Endothelial cell of umbilical vein (primary cell): ENCODE results near the gene PHKA2. TPM values are rescaled to one million over a fixed set of nuclear protein-coding genes. Genes with fewer than 3 reads are reported as not detected.

Experiments used
- BruUV-seq: library from RNA; stranded (reverse); fragments of 400-500 nt; replicated peaks from 2 replicates; lab custom pipeline; 2021; lab: Mats Ljungman, UMichigan
- CTCF ChIA-PET: fragments of 300-600, 350-600 bp; sonication (Branson Sonifier 250); formaldehyde crosslinking; loops from one replicate; lab custom pipeline; 2021; ENCODE audit warnings: antibody characterized with exemption, inconsistent platforms; lab: Charles Lee
- POLR2A ChIA-PET: fragments of 300-600, 350-600 bp; sonication (Branson Sonifier 250); formaldehyde crosslinking; loops from one replicate; lab custom pipeline; 2021; ENCODE audit warnings: antibody characterized with exemption, inconsistent platforms; lab: Charles Lee
- DNase-seq: peaks from one replicate; pipeline ENCODE4 v3.0.0-alpha.2; 2011; ENCODE audit warnings: low read depth, low spot score
- FAIRE-seq: peaks from 2 replicates; lab custom pipeline; 2011; peaks lifted over from hg19 to GRCh38; lab: Jason Lieb, UNC
- H2AFZ ChIP-seq: 2 replicates; pipeline ENCODE4 v1.6.0; 2012; ENCODE audit warnings: low read depth, low read length, control low read depth, inconsistent platforms
- H3K27ac ChIP-seq: 2 replicates; pipeline ENCODE4 v1.5.1; 2011; ENCODE audit warnings: low read depth, mild to moderate bottlenecking, control low read depth, low read length, moderate library complexity; ENCODE audit not compliant: insufficient read depth
- H3K27me3 ChIP-seq, 2 experiments: 2 replicates each; pipeline versions ENCODE4 v1.6.0 to v1.6.1; 2011; ENCODE audit warnings: low read length in 2 of 2, mixed read lengths in 1 of 2; ENCODE audit not compliant: control insufficient read depth in 2 of 2, insufficient read depth in 2 of 2
- H3K36me3 ChIP-seq, 2 experiments: 2 replicates in 1 of 2; 3 replicates in 1 of 2; pipeline ENCODE4 v1.5.1; 2011; ENCODE audit warnings: low read length in 2 of 2, mild to moderate bottlenecking in 1 of 2, moderate library complexity in 1 of 2; ENCODE audit not compliant: control insufficient read depth in 2 of 2, insufficient read depth in 2 of 2; ENCODE audit errors: extremely low read depth in 1 of 2
- H3K4me1 ChIP-seq: 3 replicates; pipeline ENCODE4 v1.5.1; 2011; ENCODE audit warnings: mild to moderate bottlenecking, low read length; ENCODE audit not compliant: control insufficient read depth, insufficient read depth; ENCODE audit errors: extremely low read depth
- H3K4me2 ChIP-seq: 2 replicates; pipeline ENCODE4 v1.6.1; 2011; ENCODE audit warnings: low read length, control low read depth, mixed read lengths; ENCODE audit not compliant: insufficient read depth
- H3K4me3 ChIP-seq, 3 experiments: fragments of 200-600 bp in 1 of 3; sonication (generic), shearing (Covaris generic) in 1 of 3; replicated peaks in 1 of 3; 2 replicates each; pipeline ENCODE4 v1.5.1; 2011 to 2016; ENCODE audit warnings: control low read depth in 3 of 3, low read length in 3 of 3, mild to moderate bottlenecking in 2 of 3, inconsistent platforms in 1 of 3, low read depth in 1 of 3, moderate library complexity in 1 of 3; ENCODE audit not compliant: insufficient read depth in 1 of 3
- H3K79me2 ChIP-seq: 2 replicates; pipeline ENCODE4 v1.6.0; 2012; ENCODE audit warnings: low read length, inconsistent platforms; ENCODE audit not compliant: control insufficient read depth, insufficient read depth
- H3K9ac ChIP-seq: replicated peaks from 2 replicates; pipeline ENCODE3; 2011; ENCODE audit warnings: low read length, control low read depth; ENCODE audit not compliant: insufficient read depth; ENCODE audit errors: extremely low read depth
- H3K9me1 ChIP-seq: replicated peaks from 3 replicates; pipeline ENCODE4 v1.6.0; 2011; ENCODE audit warnings: mild to moderate bottlenecking, low read length; ENCODE audit not compliant: control insufficient read depth, insufficient read depth; ENCODE audit errors: extremely low read depth
- H3K9me3 ChIP-seq: replicated peaks from 2 replicates; pipeline ENCODE4 v1.5.1; 2012; ENCODE audit warnings: low read length, inconsistent platforms; ENCODE audit not compliant: control insufficient read depth, insufficient read depth
- H4K20me1 ChIP-seq: replicated peaks from 2 replicates; pipeline ENCODE3; 2011; ENCODE audit warnings: mild to moderate bottlenecking, low read length; ENCODE audit not compliant: control insufficient read depth, insufficient read depth; ENCODE audit errors: extremely low read depth
- CTCF ChIP-seq, 2 donors: IDR thresholded peaks; 1 replicate in 1 of 2; 2 replicates in 1 of 2; pipeline ENCODE4 v1.5.1; 2011; ENCODE audit warnings: low read length in 2 of 2, mild to moderate bottlenecking in 2 of 2, moderate library complexity in 2 of 2, control low read depth in 1 of 2, inconsistent platforms in 1 of 2, low read depth in 1 of 2; ENCODE audit not compliant: insufficient read depth in 1 of 2; ENCODE audit errors: extremely low read depth in 1 of 2
- EZH2 ChIP-seq: IDR thresholded peaks from 2 replicates; pipeline ENCODE4 v1.6.1; 2012; ENCODE audit warnings: borderline replicate concordance, low read depth, mild to moderate bottlenecking, moderate library complexity, low read length, inconsistent platforms; ENCODE audit not compliant: severe bottlenecking
- FOS ChIP-seq: IDR thresholded peaks from 2 replicates; pipeline ENCODE4 v1.6.1; 2011; ENCODE audit warnings: mild to moderate bottlenecking, low read length, moderate library complexity, borderline replicate concordance; ENCODE audit not compliant: insufficient read depth
- GATA2 ChIP-seq: IDR thresholded peaks from 2 replicates; pipeline ENCODE4 v1.7.0; 2011; ENCODE audit warnings: low read depth, mild to moderate bottlenecking, moderate library complexity, mixed read lengths, low read length; ENCODE audit not compliant: insufficient read length, insufficient read depth
- JUN ChIP-seq: IDR thresholded peaks from 2 replicates; pipeline ENCODE4 v1.6.1; 2011; ENCODE audit warnings: borderline replicate concordance, low read depth; ENCODE audit not compliant: insufficient read length, insufficient read depth
- MAX ChIP-seq: IDR thresholded peaks from 2 replicates; pipeline ENCODE4 v1.6.1; 2011; ENCODE audit not compliant: insufficient read depth, insufficient read length
- MYC ChIP-seq: IDR thresholded peaks from one replicate; pipeline ENCODE4 v1.6.1; 2011; ENCODE audit warnings: mild to moderate bottlenecking, low read depth, low read length
- POLR2A ChIP-seq: IDR thresholded peaks from 2 replicates; pipeline ENCODE4 v1.6.1; 2012; ENCODE audit warnings: low read depth, mild to moderate bottlenecking, control low read depth, low read length
- POLR2AphosphoS5 ChIP-seq: IDR thresholded peaks from 2 replicates; pipeline ENCODE4 v1.6.1; 2012; ENCODE audit warnings: low read depth, mild to moderate bottlenecking, control low read depth, low read length, moderate library complexity; ENCODE audit not compliant: insufficient read depth
- dilution Hi-C: fragments of 300-500 bp; cut with MboI; formaldehyde crosslinking; loops from one replicate; pipeline ENCODE4 v1.15.0; 2019; ENCODE audit warnings: low sequenced_read_pairs; ENCODE audit not compliant: extremely low pct_ligation_motif_present
- intact Hi-C: fragments of 100-400 bp; cut with micrococcal nuclease; formaldehyde crosslinking; loops from one replicate; pipeline ENCODE4 v1.10.0; 2022
- polyA plus RNA-seq, 4 experiments: library from polyadenylated mRNA; depleted of rRNA in 3 of 4; stranded (reverse) in 3 of 4; unstranded in 1 of 4; fragments of >200 nt; gene quantifications; 2 replicates each; pipeline versions ENCODE4 v1.2.1 to v1.2.3, GENCODE V29; 2011 to 2012; ENCODE audit warnings: missing spikeins in 1 of 4
- total RNA-seq: library from RNA; stranded (reverse); gene quantifications from 2 replicates; pipeline ENCODE4 v1.2.3, GENCODE V29; 2021

PHKA2 gene
- total and polyA plus RNA-seq, 2 donors (not counting 3 experiments of a cell fraction or from before 2014, with no cell fraction given) = 16.7 to 17.1 TPM

GRCh38 chrX:18898091-18898490 is 85.8 kb downstream of the PHKA2 start:
- H3K4me2 ChIP-seq = no peak overlapping the region
- no peak overlapping the region for H2AFZ ChIP-seq
- H3K79me2 ChIP-seq = no peaks in the 10 kb centered on the region
- FAIRE-seq (no peak), DNase-seq (no peak)
- CTCF ChIA-PET = no interaction called here
- H4K20me1 ChIP-seq = no peaks in the 10 kb centered on the region
- H3K27me3 ChIP-seq = no peaks in the 10 kb centered on the region
- H3K9me3 ChIP-seq = no peaks in the 10 kb centered on the region
- H3K9ac ChIP-seq = no peak overlapping the region
- intact Hi-C loops = no loop called here
- no peaks in the 10 kb centered on the region for H3K4me1 ChIP-seq
- peaks cover 0 to 2% of the 10 kb centered on the region in 2 experiments for H3K36me3 ChIP-seq
- POLR2A ChIA-PET = no interaction called here
- BruUV-seq = no TSS peak
- no peaks in the 10 kb centered on the region for H3K9me1 ChIP-seq
- dilution Hi-C loops = no loop called here
- no peak overlapping the region for H3K27ac ChIP-seq
- no peak for TF ChIP-seq GATA2
- TF ChIP-seq MYC = no peak
- TF ChIP-seq MAX = no peak
- TF ChIP-seq FOS = no peak
- TF ChIP-seq EZH2 = no peak
- no peak for TF ChIP-seq CTCF (IDR thresholded peaks at IDR 0.05; ENCODE audit: extremely low read depth in 1 of 2, insufficient read depth in 1 of 2, low read depth in 1 of 2, low read length in 2 of 2)
- TF ChIP-seq JUN = no peak
- no peak for TF ChIP-seq POLR2AphosphoS5
- TF ChIP-seq POLR2A = no peak
- no peak overlapping the region for H3K4me3 ChIP-seq
